Neuron (in vitro differentiated cells): ENCODE measurements around the gene PDE1C.

Experiments used
- H2AFZ ChIP-seq: one replicate; pipeline ENCODE4 v1.6.1; 2013; ENCODE audit warnings: low read depth, mild to moderate bottlenecking, inconsistent platforms, low read length, moderate library complexity
- H3K27me3 ChIP-seq: one replicate; pipeline ENCODE4 v1.6.1; 2013; ENCODE audit warnings: low read length; ENCODE audit not compliant: insufficient read depth
- H3K36me3 ChIP-seq: one replicate; pipeline ENCODE4 v1.6.1; 2013; ENCODE audit warnings: low read length; ENCODE audit not compliant: insufficient read depth
- H3K4me1 ChIP-seq: one replicate; pipeline ENCODE4 v1.6.1; 2013; ENCODE audit warnings: low read length; ENCODE audit not compliant: insufficient read depth
- H3K4me3 ChIP-seq: 2 replicates; pipeline ENCODE4 v1.5.1; 2013; ENCODE audit warnings: mild to moderate bottlenecking, low read length, moderate library complexity
- H3K9me3 ChIP-seq: one replicate; pipeline ENCODE4 v1.6.1; 2013; ENCODE audit warnings: low read length

PDE1C gene

DNA sequence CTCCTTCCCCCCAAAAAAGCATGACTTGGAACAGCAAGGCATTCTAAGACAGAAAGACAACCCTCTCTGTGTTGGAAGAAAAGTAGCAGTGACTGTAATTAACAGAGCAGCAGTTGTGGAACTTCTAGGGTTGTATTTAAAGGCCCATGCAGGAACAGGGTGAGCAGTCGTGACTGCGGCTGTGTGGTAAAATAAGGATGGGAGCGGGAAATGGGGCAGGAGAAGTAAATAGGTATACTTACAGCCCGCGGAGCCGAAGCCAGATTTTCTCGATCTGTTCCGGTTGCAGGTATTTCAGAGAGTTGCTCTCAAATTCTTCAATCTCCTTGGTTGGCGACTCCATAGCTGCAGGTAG is 179 bp downstream of the PDE1C start:
- peaks cover 4% of the 10 kb centered on the region for H3K4me1 ChIP-seq
- H3K4me3 ChIP-seq: no peak overlapping the region
- H2AFZ ChIP-seq: peak overlapping the region; percentile 62
- H3K36me3 ChIP-seq: no peaks in the 10 kb centered on the region
- H3K27me3 ChIP-seq: peaks cover 46% of the 10 kb centered on the region
- H3K9me3 ChIP-seq: no peaks in the 10 kb centered on the region

DNA sequence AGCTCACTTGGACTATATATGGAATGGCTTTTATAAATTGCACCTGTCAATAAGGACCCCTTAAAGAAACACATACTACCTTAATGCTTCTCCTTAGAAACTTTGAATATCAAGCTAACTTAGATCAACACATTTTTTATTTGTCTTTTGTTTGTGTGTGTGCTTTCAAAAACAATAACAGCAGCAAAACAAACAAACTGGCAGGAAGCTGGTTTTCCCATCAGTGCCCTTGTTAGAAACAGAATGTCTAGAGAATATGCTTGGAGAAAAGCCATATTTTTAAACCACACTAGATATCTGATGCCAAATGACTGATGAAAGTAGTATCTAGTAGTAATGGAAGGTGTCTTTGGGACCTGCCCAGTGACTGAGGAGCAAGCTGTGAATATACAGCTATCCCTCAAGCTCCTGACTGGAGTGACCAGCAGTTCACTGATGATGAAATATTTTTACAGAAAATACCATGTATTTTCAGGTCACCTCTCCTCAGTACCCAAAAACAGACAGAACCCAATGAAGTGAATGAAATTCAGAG is 1.0 kb downstream of the PDE1C start:
- peaks cover 4% of the 10 kb centered on the region for H3K4me1 ChIP-seq
- no peaks in the 10 kb centered on the region for H3K36me3 ChIP-seq
- no peak overlapping the region for H3K4me3 ChIP-seq
- no peak overlapping the region for H2AFZ ChIP-seq
- no peaks in the 10 kb centered on the region for H3K9me3 ChIP-seq
- H3K27me3 ChIP-seq: peaks cover 46% of the 10 kb centered on the region

DNA sequence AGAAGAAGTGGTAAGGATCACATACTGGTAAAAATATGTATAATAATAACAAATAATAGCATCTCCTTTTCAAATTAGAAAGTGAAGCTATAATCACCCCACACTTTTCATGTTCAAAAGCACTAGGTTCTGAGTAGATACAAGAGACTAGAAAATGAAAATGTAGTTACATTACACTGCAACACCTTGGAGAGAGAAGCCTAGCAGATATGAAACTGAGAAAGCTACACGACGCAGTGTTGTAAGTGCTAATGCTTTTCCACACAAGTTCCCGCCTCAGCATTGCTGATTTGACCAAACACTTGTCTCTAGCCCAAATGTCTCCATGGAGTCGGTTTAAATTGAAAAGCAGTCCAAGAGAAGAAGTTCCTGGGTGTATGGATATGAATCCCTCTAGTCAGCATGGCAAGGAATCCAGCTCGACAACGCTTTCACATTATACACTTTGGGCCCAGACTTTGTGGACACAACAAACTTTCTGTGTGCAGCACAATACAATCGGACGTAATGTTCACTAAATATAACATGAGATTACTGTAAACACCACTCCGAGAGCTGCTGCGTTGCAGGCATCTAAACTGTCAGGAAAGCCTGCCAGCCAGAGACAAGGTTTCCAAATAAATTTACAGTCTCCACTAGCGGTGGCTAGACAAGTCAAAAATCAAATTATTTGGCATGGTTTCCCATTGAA is 1.7 kb downstream of the PDE1C start:
- Histone ChIP-seq H3K9me3 (no peaks in the 10 kb centered on the region), H2AFZ (no peak overlapping the region), H3K36me3 (no peaks in the 10 kb centered on the region), H3K4me1 (peaks cover 4% of the 10 kb centered on the region), H3K27me3 (peaks cover 46% of the 10 kb centered on the region), H3K4me3 (no peak overlapping the region)

DNA sequence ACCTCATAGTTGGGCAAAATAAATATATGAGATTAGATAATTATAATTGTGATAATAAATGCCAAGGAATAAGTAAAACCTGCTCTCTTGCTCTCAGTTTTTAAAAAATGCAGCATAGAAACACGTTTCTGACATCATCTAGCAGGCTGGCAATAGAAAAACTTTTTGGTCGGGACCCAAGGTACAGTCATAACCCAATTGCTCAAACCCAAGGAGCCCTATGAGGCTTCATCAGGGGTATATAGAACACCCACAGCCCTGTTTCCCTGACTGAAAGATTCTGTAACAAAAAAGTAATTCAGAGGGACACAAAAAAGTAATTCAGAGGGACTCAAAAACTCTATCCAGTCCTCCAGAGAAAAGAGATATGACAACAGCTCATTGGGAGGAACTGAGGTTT is 3.8 kb downstream of the PDE1C start:
- Histone ChIP-seq H3K36me3 (no peaks in the 10 kb centered on the region), H3K9me3 (no peaks in the 10 kb centered on the region), H3K27me3 (peaks cover 32% of the 10 kb centered on the region), H2AFZ (no peak overlapping the region), H3K4me3 (no peak overlapping the region), H3K4me1 (peaks cover 4% of the 10 kb centered on the region)

DNA sequence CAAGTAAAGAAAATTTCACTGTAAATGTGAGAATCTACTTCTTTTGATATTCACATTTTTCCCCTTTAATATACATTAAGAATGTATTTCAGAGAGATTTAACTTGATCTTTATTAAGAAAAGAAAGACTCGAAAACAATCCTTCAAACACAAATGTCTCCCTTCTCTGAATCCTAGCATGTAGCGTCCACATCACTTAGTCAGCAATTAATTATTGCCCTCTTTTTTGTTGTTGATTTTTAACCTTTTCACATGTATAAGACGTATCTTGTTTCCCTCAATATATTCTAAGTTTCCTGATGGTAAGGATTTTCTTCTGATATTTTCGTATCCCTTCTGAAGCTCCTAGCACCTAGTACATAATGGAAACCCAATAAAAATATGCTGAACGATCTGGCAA is 6.6 kb downstream of the PDE1C start:
- H3K9me3 ChIP-seq: no peaks in the 10 kb centered on the region
- H2AFZ ChIP-seq: no peak overlapping the region
- H3K36me3 ChIP-seq: no peaks in the 10 kb centered on the region
- no peaks in the 10 kb centered on the region for H3K4me1 ChIP-seq
- H3K27me3 ChIP-seq: peaks cover 7% of the 10 kb centered on the region
- no peak overlapping the region for H3K4me3 ChIP-seq

DNA sequence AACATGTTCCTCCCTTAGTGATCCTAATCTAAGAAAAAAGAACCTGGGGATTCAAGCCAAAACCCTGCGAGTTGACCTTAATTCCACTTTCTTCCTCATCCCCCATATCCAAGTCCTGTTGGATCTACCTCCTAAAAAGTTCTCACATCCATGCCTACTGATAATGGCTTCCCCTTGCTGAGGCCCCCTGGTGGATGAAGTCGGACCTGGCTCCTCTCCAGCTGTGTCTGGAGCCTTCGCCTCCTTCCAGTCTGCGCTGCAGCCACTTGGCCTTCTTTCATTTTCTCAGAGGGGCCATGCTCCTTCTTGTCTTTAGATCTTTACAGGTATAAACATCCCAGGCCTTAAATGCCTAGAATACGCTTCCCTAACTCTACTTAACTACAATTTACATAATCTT is 8.1 kb downstream of the PDE1C start:
- Histone ChIP-seq H3K4me3 (no peak overlapping the region), H3K27me3 (no peaks in the 10 kb centered on the region), H3K4me1 (no peaks in the 10 kb centered on the region), H3K9me3 (no peaks in the 10 kb centered on the region), H2AFZ (no peak overlapping the region), H3K36me3 (no peaks in the 10 kb centered on the region)

DNA sequence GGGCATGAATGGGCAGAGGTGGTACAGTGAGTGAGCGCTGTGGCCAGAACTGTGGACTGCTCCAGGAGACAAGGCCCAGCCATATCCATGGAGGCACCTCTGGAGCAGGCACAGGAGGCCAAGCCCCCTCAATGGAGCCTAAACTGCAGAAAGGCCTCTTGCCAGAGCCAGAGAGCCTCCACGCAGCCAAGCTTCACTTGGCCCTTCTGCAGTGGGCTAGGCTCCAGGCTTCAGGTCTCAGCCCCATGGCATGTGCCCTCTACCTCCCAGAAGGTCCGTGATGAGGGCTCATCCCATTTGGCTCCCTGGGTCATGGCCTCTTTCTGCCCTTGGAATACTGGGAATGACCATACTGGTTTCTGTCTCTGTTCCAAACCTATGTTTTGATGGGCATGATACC is 8.9 kb downstream of the PDE1C start:
- no peaks in the 10 kb centered on the region for H3K36me3 ChIP-seq
- no peak overlapping the region for H2AFZ ChIP-seq
- H3K27me3 ChIP-seq: no peaks in the 10 kb centered on the region
- no peaks in the 10 kb centered on the region for H3K9me3 ChIP-seq
- no peaks in the 10 kb centered on the region for H3K4me1 ChIP-seq
- no peak overlapping the region for H3K4me3 ChIP-seq

DNA sequence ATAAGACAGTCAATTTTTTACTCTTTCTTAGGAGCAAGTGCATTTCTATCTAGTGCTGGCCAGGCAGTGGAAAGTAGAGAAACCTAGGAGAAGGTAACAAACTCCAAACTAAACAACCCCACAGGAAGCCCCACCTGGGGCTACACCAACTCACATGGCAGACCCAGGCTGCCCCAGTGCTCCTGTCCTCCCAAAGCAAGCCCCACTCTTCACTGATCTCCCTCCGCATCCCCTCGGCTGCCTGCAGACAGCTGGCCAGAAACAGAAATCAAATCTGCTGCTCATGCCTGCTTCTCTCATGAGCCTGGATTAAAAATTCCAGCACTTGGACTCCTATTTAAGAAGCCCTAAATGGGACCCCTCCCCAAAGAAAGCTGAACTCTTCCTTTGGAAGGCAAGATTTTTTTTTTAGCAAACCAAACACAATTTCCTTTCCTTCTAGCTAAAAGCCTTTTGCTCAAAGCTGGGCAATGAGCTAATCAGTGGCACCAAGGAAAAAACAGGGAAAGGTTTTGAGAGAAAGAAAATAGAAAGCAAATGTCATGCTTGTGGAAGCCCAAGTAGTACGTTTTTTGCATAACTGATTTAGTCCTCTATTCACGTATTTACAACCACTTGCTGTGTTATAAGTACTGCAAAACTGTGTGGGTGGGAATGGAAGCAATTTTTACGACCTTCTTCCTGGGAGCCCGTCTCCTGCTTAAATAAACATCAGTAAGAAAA is 10.8 kb downstream of the PDE1C start:
- H3K4me1 ChIP-seq: no peaks in the 10 kb centered on the region
- no peak overlapping the region for H2AFZ ChIP-seq
- H3K36me3 ChIP-seq: no peaks in the 10 kb centered on the region
- H3K4me3 ChIP-seq: no peak overlapping the region
- H3K27me3 ChIP-seq: no peaks in the 10 kb centered on the region
- H3K9me3 ChIP-seq: no peaks in the 10 kb centered on the region

DNA sequence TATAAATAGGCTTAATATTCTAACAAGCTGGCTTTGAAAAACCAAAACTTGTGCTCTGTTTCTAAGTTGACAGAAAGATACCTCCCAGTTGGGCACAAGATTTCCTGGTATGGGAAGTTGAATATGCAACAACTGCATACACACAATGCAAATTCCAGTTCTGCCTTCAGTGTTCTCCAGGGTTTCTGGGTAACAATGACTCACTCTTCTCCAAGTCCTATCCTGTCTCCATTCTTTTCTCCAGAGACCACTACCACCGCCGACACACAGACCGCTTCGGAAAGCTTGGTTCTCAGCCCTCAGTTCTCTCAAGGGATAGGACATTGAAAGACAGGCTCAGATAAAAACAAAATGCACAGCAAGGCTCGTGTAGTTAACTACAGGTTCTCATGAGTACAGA is 12.2 kb downstream of the PDE1C start:
- H3K36me3 ChIP-seq: no peaks in the 10 kb centered on the region
- H3K9me3 ChIP-seq: no peaks in the 10 kb centered on the region
- H3K4me3 ChIP-seq: no peak overlapping the region
- no peaks in the 10 kb centered on the region for H3K27me3 ChIP-seq
- no peak overlapping the region for H2AFZ ChIP-seq
- no peaks in the 10 kb centered on the region for H3K4me1 ChIP-seq

DNA sequence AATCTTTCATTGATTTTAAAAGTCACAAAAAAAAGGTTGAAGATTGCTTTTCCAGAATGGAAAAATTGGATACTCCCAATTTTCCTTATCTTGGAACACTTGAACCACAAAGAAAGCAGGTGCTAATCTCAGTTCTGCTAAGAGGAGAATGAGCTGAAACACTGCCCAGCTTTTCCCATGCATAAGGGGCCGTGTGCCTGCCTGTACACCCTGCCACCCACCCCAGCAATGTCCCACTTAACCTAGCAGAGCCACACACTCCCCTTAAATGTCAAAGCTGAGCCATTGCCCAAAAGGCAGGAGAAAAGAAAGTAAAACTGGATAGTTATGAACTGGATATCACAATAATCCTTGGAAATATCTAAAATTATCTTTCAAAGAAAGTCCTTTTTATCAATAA is 13.4 kb downstream of the PDE1C start:
- H3K9me3 ChIP-seq: no peaks in the 10 kb centered on the region
- H3K4me3 ChIP-seq: no peak overlapping the region
- H3K36me3 ChIP-seq: no peaks in the 10 kb centered on the region
- H3K4me1 ChIP-seq: no peaks in the 10 kb centered on the region
- no peaks in the 10 kb centered on the region for H3K27me3 ChIP-seq
- no peak overlapping the region for H2AFZ ChIP-seq

DNA sequence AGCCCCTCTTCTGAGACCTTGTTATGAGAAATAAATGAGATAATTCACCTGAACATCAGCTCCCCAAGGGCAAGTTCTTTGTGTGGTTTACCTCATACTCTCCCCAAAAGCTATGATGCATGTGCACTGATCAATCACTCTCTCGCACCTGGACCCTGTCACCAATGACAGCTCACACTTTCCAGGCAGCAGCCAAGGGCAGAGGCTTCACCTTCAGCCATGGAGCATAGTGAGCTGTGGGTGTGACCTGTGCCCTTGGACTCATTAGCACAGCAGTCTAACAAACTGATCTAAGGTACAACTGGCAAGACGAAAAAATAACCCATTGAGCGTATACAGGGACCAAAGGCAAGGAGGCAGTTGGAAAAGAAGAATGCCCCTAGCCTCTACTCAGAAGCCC is 17.0 kb downstream of the PDE1C start:
- H3K36me3 ChIP-seq: no peaks in the 10 kb centered on the region
- H2AFZ ChIP-seq: no peak overlapping the region
- H3K9me3 ChIP-seq: no peaks in the 10 kb centered on the region
- H3K4me1 ChIP-seq: no peaks in the 10 kb centered on the region
- H3K27me3 ChIP-seq: no peaks in the 10 kb centered on the region
- no peak overlapping the region for H3K4me3 ChIP-seq

DNA sequence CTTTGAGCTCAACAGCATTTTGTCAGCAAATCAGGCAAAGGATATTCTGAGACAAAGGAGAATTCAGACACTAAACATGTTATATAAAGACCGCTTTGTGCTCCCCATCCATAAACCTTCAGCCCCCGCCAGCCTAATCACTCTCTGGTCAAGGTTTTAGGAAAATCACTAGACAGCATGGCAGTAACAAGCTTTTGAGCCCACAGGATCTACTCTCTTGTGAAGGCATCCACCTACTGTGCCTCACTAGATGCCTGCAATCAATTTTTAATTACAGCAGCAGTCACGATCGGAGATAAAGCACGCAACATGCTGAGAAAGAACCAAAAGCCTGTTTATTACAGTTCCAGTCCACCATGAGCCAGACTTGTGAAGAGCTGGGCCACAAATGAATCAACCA is 19.1 kb downstream of the PDE1C start:
- Histone ChIP-seq H3K27me3 (no peaks in the 10 kb centered on the region), H3K36me3 (no peaks in the 10 kb centered on the region), H3K9me3 (no peaks in the 10 kb centered on the region), H3K4me1 (no peaks in the 10 kb centered on the region), H3K4me3 (no peak overlapping the region), H2AFZ (no peak overlapping the region)

DNA sequence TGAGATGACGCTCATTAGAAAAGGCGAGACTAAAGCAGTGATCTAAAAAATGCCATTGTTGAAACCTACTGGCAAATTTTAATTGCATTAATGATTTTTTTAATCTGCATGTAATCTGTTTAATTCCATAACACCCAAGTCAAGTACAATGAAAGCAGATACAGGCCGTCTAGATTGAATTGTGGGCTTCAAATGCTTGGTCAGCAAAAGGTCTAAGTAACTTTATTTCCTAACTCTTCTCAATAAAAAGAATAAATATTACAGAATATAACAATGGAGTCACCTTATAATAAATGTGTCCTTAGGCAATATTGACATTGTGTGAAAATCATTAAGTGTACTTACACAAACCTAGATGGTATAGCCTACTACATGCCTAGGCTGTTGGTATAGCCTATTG is 20.6 kb downstream of the PDE1C start:
- no peaks in the 10 kb centered on the region for H3K9me3 ChIP-seq
- H3K4me3 ChIP-seq: no peak overlapping the region
- H3K36me3 ChIP-seq: no peaks in the 10 kb centered on the region
- H3K4me1 ChIP-seq: no peaks in the 10 kb centered on the region
- H3K27me3 ChIP-seq: no peaks in the 10 kb centered on the region
- H2AFZ ChIP-seq: no peak overlapping the region
